Measurements from ENCODE around the gene PLA2G5.

Gene PLA2G5

GRCh38 chr1:20109223-20109856, 39.3 kb downstream of the PLA2G5 start:
- TF ChIP-seq CTCF (IDR thresholded peaks at IDR 0.05; ENCODE audit: control extremely low read depth, extremely low read depth, low read depth, missing control alignments): no peak
- ChIA-PET CTCF (interaction anchor here (1.0 to 2.1 kb wide), 4 partner anchors 8 to 42 kb away, joined by 3 to 5 read pairs (median 4); no protein-coding TSS in a partner anchor), POLR2A (no interaction called here)
- no peak for DNase-seq (ENCODE audit: extremely low spot score)

GRCh38 chr1:20110679-20111078, 40.7 kb downstream of the PLA2G5 start:
- TF ChIP-seq CTCF (IDR thresholded peaks at IDR 0.05; ENCODE audit: control extremely low read depth, extremely low read depth, low read depth, missing control alignments): no peak
- POLR2A ChIA-PET: no interaction called here
- CTCF ChIA-PET: interaction anchor here (0.7 to 1.5 kb wide), 3 partner anchors 9 to 41 kb away, joined by 3 to 4 read pairs (median 3); partner anchors contain the start of gene PLA2G2D
- DNase-seq (ENCODE audit: extremely low spot score): no peak

GRCh38 chr1:20111452-20111851, 41.5 kb downstream of the PLA2G5 start:
- ChIA-PET POLR2A (no interaction called here), CTCF (interaction anchor here (1.5 to 4.1 kb wide), 3 partner anchors 8 to 14 kb away, joined by 3 to 15 read pairs (median 4); partner anchors contain the start of gene PLA2G2D)
- DNase-seq (ENCODE audit: extremely low spot score): no peak
- TF ChIP-seq CTCF (IDR thresholded peaks at IDR 0.05; ENCODE audit: control extremely low read depth, extremely low read depth, low read depth, missing control alignments): no peak

GRCh38 chr1:20112279-20113000, 42.4 kb downstream of the PLA2G5 start:
- DNase-seq (ENCODE audit: extremely low spot score): no peak
- CTCF ChIA-PET: interaction anchor here (0.9 to 4.1 kb wide), 5 partner anchors 8 to 40 kb away, joined by 3 to 15 read pairs (median 4); no protein-coding TSS in a partner anchor

GRCh38 chr1:20114021-20114648, 44.1 kb downstream of the PLA2G5 start:
- CTCF ChIA-PET: interaction anchor here (1.2 to 4.1 kb wide), 5 partner anchors 12 to 38 kb away, joined by 3 to 15 read pairs (median 4); no protein-coding TSS in a partner anchor
- no peak for TF ChIP-seq CTCF (IDR thresholded peaks at IDR 0.05; ENCODE audit: control extremely low read depth, extremely low read depth, low read depth, missing control alignments)
- POLR2A ChIA-PET: no interaction called here
- DNase-seq (ENCODE audit: extremely low spot score): no peak

More at GRCh38 chr1:20112279-20113000, 42.4 kb downstream of the PLA2G5 start:
- no peak for TF ChIP-seq CTCF (IDR thresholded peaks at IDR 0.05; ENCODE audit: control extremely low read depth, extremely low read depth, low read depth, missing control alignments)
- POLR2A ChIA-PET: no interaction called here

- TF ChIP-seq CTCF (IDR thresholded peaks at IDR 0.05; ENCODE audit: control extremely low read depth, extremely low read depth, low read depth, missing control alignments): no peak
- POLR2A ChIA-PET: no interaction called here
- no peak for DNase-seq (ENCODE audit: extremely low spot score)
- CTCF ChIA-PET: interaction anchor here (1.2 to 4.1 kb wide), 3 partner anchors 14 to 233 kb away, joined by 3 to 15 read pairs (median 3); partner anchors contain the start of gene OTUD3
Measured at GRCh38 chr1:20115479-20115878, 45.5 kb downstream of the PLA2G5 start.
